Neural cell (in vitro differentiated cells): ENCODE data around the gene UQCR11.
A peak's percentile ranks its signal among the peaks of the same experiment; 100 is the strongest.

Experiments used
- EZH2 ChIP-seq: fragments of 200-600, 300-800 bp; shearing (Covaris generic), sonication (generic); IDR thresholded peaks from 2 replicates; pipeline ENCODE4 v1.6.1; 2014; ENCODE audit warnings: antibody characterized with exemption, low read length, borderline replicate concordance, mild to moderate bottlenecking; ENCODE audit not compliant: insufficient read depth, poor library complexity, severe bottlenecking
- RAD21 ChIP-seq: fragments of 450-650 bp; conservative IDR thresholded peaks from 2 replicates; pipeline ENCODE4 v1.6.1; 2014; ENCODE audit warnings: antibody characterized with exemption, mild to moderate bottlenecking, moderate library complexity
- TF ChIP-seq, protein P1 (sequence below): fragments of 450-650 bp; IDR thresholded peaks from 2 replicates; pipeline ENCODE4 v1.5.1; 2014; ENCODE audit warnings: antibody characterized with exemption, mild to moderate bottlenecking, moderate library complexity; ENCODE audit not compliant: poor library complexity, severe bottlenecking

DNA sequence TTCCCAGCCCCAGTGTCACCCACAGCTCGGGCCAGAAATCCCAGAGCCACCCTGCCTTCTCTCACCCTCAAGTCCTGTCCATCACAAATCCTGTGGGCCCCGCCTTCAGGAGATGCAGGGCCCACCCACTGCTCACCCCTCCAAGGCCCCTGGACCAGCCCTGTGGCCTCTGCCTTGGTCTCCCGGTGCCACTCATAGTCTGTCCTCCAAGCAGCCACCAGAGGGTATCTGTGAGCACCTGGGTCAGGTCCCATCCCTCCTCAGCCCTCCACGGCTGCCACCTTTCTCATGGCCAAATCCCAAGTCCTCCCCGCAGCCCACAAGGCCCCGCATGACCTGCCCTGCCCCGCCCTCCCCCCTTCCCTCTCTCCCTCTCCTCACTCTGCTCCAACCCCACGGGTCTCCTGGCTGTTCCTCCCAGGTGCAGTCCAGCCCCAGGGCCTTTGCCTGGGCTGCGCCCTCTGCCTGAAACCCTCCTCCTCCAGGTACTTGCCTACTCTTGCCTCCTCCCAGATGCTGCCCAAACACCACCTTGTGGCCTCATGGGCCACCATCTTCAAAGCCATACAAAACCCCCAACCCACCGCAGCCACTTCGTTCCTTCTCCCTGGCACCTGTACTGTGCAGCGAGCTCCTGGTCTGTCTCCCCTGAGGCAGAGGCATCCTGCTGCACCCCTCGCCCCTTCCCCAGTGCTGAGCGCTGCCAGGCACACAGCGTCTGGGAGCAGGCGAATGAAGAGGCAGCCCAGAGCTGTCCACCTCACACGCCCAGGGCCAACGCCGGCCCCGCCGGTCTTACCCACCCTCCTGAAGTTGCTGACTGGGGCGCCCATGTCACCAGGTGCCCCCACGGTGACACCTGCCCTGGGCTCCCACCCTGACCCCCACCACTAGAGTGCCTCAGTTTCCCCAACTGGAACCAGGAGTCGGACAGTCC, 13.2 kb upstream of the UQCR11 start:
- no peak for TF ChIP-seq EZH2
- TF ChIP-seq, protein P1, sequence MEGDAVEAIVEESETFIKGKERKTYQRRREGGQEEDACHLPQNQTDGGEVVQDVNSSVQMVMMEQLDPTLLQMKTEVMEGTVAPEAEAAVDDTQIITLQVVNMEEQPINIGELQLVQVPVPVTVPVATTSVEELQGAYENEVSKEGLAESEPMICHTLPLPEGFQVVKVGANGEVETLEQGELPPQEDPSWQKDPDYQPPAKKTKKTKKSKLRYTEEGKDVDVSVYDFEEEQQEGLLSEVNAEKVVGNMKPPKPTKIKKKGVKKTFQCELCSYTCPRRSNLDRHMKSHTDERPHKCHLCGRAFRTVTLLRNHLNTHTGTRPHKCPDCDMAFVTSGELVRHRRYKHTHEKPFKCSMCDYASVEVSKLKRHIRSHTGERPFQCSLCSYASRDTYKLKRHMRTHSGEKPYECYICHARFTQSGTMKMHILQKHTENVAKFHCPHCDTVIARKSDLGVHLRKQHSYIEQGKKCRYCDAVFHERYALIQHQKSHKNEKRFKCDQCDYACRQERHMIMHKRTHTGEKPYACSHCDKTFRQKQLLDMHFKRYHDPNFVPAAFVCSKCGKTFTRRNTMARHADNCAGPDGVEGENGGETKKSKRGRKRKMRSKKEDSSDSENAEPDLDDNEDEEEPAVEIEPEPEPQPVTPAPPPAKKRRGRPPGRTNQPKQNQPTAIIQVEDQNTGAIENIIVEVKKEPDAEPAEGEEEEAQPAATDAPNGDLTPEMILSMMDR = no peak
- peak; percentile 9 for TF ChIP-seq RAD21
